Erythroblast (primary cell): ENCODE measurements around the gene PSD.
A peak's percentile ranks its signal among the peaks of the same experiment; 100 is the strongest.

Source experiments
- GATA1 ChIP-seq: IDR thresholded peaks from 2 replicates; pipeline ENCODE4 v1.6.1; 2011; ENCODE audit warnings: low read depth, mild to moderate bottlenecking, control low read depth, low read length, moderate library complexity
- POLR2A ChIP-seq: IDR thresholded peaks from 2 replicates; pipeline ENCODE4 v1.6.1; 2011; ENCODE audit warnings: mild to moderate bottlenecking, low read length

- peak; percentile 71 for TF ChIP-seq POLR2A
- TF ChIP-seq GATA1, result no peak
Observed at GRCh38 chr10:102432162-102432950, 13.8 kb upstream of the PSD start, which contains the start of gene CUEDC2.
